ENCODE data around the gene COQ8A. TPM values are rescaled to one million over a fixed set of nuclear protein-coding genes. Genes with fewer than 3 reads are reported as not detected.

The COQ8A gene
- total and polyA plus RNA-seq, 2 experiments from 2014 or later, result 25.2 to 37.4 TPM

- H3K4me3 Mint-ChIP-seq, result no peak overlapping the region
- ATAC-seq, result no peak
Measured at GRCh38 chr1:226902601-226903000, 37.5 kb upstream of the COQ8A start.

More at GRCh38 chr1:226902601-226903000, 37.5 kb upstream of the COQ8A start:
- Histone ChIP-seq H4K20me1 (replicated peaks; ENCODE audit: insufficient read depth) (no peaks in the 10 kb centered on the region; the same call in 1 of the 2 replicates), H3K4me2 (no peak overlapping the region), H3K36me3 (ENCODE audit: insufficient read depth) (no peaks in the 10 kb centered on the region), H2AFZ (no peak overlapping the region), H3K9me2 (ENCODE audit: insufficient read depth) (no peaks in the 10 kb centered on the region), H3F3A (replicated peaks; ENCODE audit: low read depth) (no peaks in the 10 kb centered on the region), H3K4me1 (ENCODE audit: insufficient read depth) (no peaks in the 10 kb centered on the region), H3K27ac (ENCODE audit: low read depth) (no peak overlapping the region), H3K4me3 (no peak overlapping the region), H3K79me2 (replicated peaks; ENCODE audit: insufficient read depth) (no peaks in the 10 kb centered on the region), H3K27me3 (ENCODE audit: insufficient read depth) (no peaks in the 10 kb centered on the region)
- Mint-ChIP-seq H3K27me3 (ENCODE audit: insufficient read depth, low read depth, poor library complexity) (peaks cover 8% of the 10 kb centered on the region), H3K36me3 (ENCODE audit: low read depth) (peaks cover 9% of the 10 kb centered on the region), H3K4me1 (peaks cover 5% of the 10 kb centered on the region), H3K9me3 (no peaks in the 10 kb centered on the region), H3K27ac (no peak overlapping the region)
- TF ChIP-seq ZNF331 (CRISPR knock-in tag; IDR thresholded peaks at IDR 0.05; ENCODE audit: low read depth) (no peak), CTCF (conservative IDR thresholded peaks at IDR 0.05; ENCODE audit: low read depth in 2 of 2) (no peak), POLR2AphosphoS5 (IDR thresholded peaks at IDR 0.05; ENCODE audit: low read depth) (no peak), ZNF114 (CRISPR knock-in tag; IDR thresholded peaks at IDR 0.05) (no peak), ZNF462 (CRISPR knock-in tag; IDR thresholded peaks at IDR 0.05) (no peak), EZH2phosphoT487 (IDR thresholded peaks at IDR 0.05; ENCODE audit: unreplicated experiment) (no peak), EZH2 (IDR thresholded peaks at IDR 0.05; ENCODE audit: low read depth, unreplicated experiment) (no peak), ETS1 (IDR thresholded peaks at IDR 0.05) (no peak), NANOG (IDR thresholded peaks at IDR 0.05; ENCODE audit: borderline replicate concordance) (no peak), JUNB (IDR thresholded peaks at IDR 0.05; ENCODE audit: unreplicated experiment) (no peak), STAT1 (IDR thresholded peaks at IDR 0.05; ENCODE audit: unreplicated experiment) (no peak), CREB1 (CRISPR knock-in tag; IDR thresholded peaks at IDR 0.05; ENCODE audit: low read depth) (no peak)
- no peak for DNase-seq (ENCODE audit: low spot score)
